IMR-90 (cell line): ENCODE measurements around the gene INPP5D. TPM values are rescaled to one million over a fixed set of nuclear protein-coding genes. Genes with fewer than 3 reads are reported as not detected.

Source experiments
- ATAC-seq: fragments of 200-7000 bp; cut with Tn5 transposase; 2 replicates; pipeline ENCODE4 v1.9.1; 2020; ENCODE audit warnings: low read depth, mild to moderate bottlenecking, moderate library complexity
- BruUV-seq: library from RNA; stranded (reverse); fragments of 400-500 nt; replicated peaks from 2 replicates; lab custom pipeline; 2021; lab: Mats Ljungman, UMichigan
- CTCF ChIA-PET: fragments of 300-600 bp; formaldehyde crosslinking; extraction: SDS; loops from one replicate; lab custom pipeline; 2021; ENCODE audit warnings: antibody characterized with exemption; lab: Yijun Ruan, JAX
- POLR2A ChIA-PET: fragments of 300-600 bp; sonication (Branson Sonifier 250); formaldehyde crosslinking; loops from one replicate; lab custom pipeline; 2022; ENCODE audit warnings: antibody characterized with exemption; ENCODE audit not compliant: unreplicated experiment; lab: Charles Lee
- DNase-seq: peaks from one replicate; pipeline ENCODE4 v3.0.0; 2013
- H2AFZ ChIP-seq: replicated peaks from 2 replicates; pipeline ENCODE3; 2013; ENCODE audit warnings: low read length, mild to moderate bottlenecking; ENCODE audit not compliant: poor library complexity
- H2AK5ac ChIP-seq: 2 replicates; pipeline ENCODE4 v1.6.1; 2013; ENCODE audit warnings: low read depth, low read length, inconsistent platforms
- H2AK9ac ChIP-seq: replicated peaks from 2 replicates; pipeline ENCODE3; 2013; ENCODE audit warnings: mild to moderate bottlenecking, low read depth, low read length, moderate library complexity; ENCODE audit not compliant: poor library complexity
- H2BK120ac ChIP-seq: 2 replicates; pipeline ENCODE4 v1.6.1; 2013; ENCODE audit warnings: low read depth, low read length, inconsistent platforms
- H2BK15ac ChIP-seq: 3 replicates; pipeline ENCODE4 v1.6.1; 2013; ENCODE audit warnings: low read depth, low read length, inconsistent platforms
- H2BK20ac ChIP-seq: 2 replicates; pipeline ENCODE4 v1.6.1; 2013; ENCODE audit warnings: low read depth, mild to moderate bottlenecking, inconsistent platforms, low read length, moderate library complexity
- H2BK5ac ChIP-seq: 2 replicates; pipeline ENCODE4 v1.6.1; 2013; ENCODE audit warnings: mild to moderate bottlenecking, low read depth, low read length, inconsistent platforms; ENCODE audit not compliant: poor library complexity, severe bottlenecking
- H3K14ac ChIP-seq: replicated peaks from 2 replicates; pipeline ENCODE4 v1.6.1; 2013; ENCODE audit warnings: low read depth, low read length, inconsistent platforms
- H3K18ac ChIP-seq: 2 replicates; pipeline ENCODE4 v1.6.1; 2013; ENCODE audit warnings: low read depth, low read length, control low read depth
- H3K23ac ChIP-seq: 2 replicates; pipeline ENCODE4 v1.6.1; 2013; ENCODE audit warnings: low read depth, low read length, inconsistent platforms
- H3K27ac ChIP-seq: 2 replicates; pipeline ENCODE4 v1.5.1; 2013; ENCODE audit warnings: mild to moderate bottlenecking, control low read depth, low read length; ENCODE audit not compliant: insufficient read depth
- H3K27me3 ChIP-seq: 2 replicates; pipeline ENCODE4 v1.6.1; 2013; ENCODE audit warnings: low read length; ENCODE audit not compliant: control insufficient read depth, insufficient read depth
- H3K36me3 ChIP-seq: 2 replicates; pipeline ENCODE4 v1.6.1; 2013; ENCODE audit warnings: low read length, mixed read lengths; ENCODE audit not compliant: control insufficient read depth, insufficient read depth
- H3K4ac ChIP-seq: 2 replicates; pipeline ENCODE4 v1.6.1; 2013; ENCODE audit warnings: low read depth, low read length, inconsistent platforms
- H3K4me1 ChIP-seq: 2 replicates; pipeline ENCODE4 v1.6.1; 2013; ENCODE audit warnings: low read length, mixed read lengths; ENCODE audit not compliant: control insufficient read depth, insufficient read depth
- H3K4me2 ChIP-seq: 2 replicates; pipeline ENCODE4 v1.6.1; 2013; ENCODE audit warnings: low read depth, mild to moderate bottlenecking, control low read depth, low read length, moderate library complexity
- H3K4me3 ChIP-seq: 2 replicates; pipeline ENCODE4 v1.5.1; 2013; ENCODE audit warnings: low read depth, mild to moderate bottlenecking, control low read depth, low read length, moderate library complexity; ENCODE audit not compliant: insufficient read depth
- H3K56ac ChIP-seq: 2 replicates; pipeline ENCODE4 v1.6.1; 2013; ENCODE audit warnings: low read length, inconsistent platforms; ENCODE audit not compliant: insufficient read depth; ENCODE audit errors: extremely low read depth
- H3K79me1 ChIP-seq, 2 experiments: 2 replicates each; pipeline ENCODE4 v1.6.1; 2013; ENCODE audit warnings: low read length in 2 of 2, inconsistent platforms in 1 of 2, low read depth in 1 of 2
- H3K9ac ChIP-seq: 2 replicates; pipeline ENCODE4 v1.6.1; 2013; ENCODE audit warnings: low read depth, low read length, control low read depth
- H3K9me1 ChIP-seq: 2 replicates; pipeline ENCODE4 v1.6.1; 2013; ENCODE audit warnings: low read length, inconsistent platforms; ENCODE audit not compliant: insufficient read depth
- H3K9me3 ChIP-seq: 2 replicates; pipeline ENCODE4 v1.6.1; 2013; ENCODE audit warnings: low read length; ENCODE audit not compliant: control insufficient read depth, insufficient read depth
- H4K20me1 ChIP-seq: 2 replicates; pipeline ENCODE4 v1.6.1; 2013; ENCODE audit warnings: low read length, inconsistent platforms; ENCODE audit not compliant: insufficient read depth
- H4K5ac ChIP-seq: 2 replicates; pipeline ENCODE4 v1.6.1; 2013; ENCODE audit warnings: mild to moderate bottlenecking, low read depth, low read length, control low read depth
- H4K8ac ChIP-seq, 2 experiments: 2 replicates each; pipeline ENCODE4 v1.6.1; 2013; ENCODE audit warnings: low read depth in 2 of 2, low read length in 2 of 2, control low read depth in 1 of 2, inconsistent platforms in 1 of 2
- H4K91ac ChIP-seq: 2 replicates; pipeline ENCODE4 v1.6.1; 2013; ENCODE audit warnings: low read depth, low read length, inconsistent platforms; ENCODE audit not compliant: insufficient read depth
- BHLHE40 ChIP-seq: fragments of 150-350 bp; IDR thresholded peaks from 2 replicates; pipeline ENCODE4 v1.6.1; 2016; ENCODE audit warnings: mild to moderate bottlenecking, low read depth, low read length
- CHD1 ChIP-seq: IDR thresholded peaks from 2 replicates; pipeline ENCODE4 v1.6.1; 2012; ENCODE audit warnings: low read depth, low read length, improper control_type of control experiment
- ELK1 ChIP-seq: fragments of 150-350 bp; IDR thresholded peaks from 2 replicates; pipeline ENCODE4 v1.6.1; 2016; ENCODE audit warnings: low read depth, mild to moderate bottlenecking, low read length, moderate library complexity, borderline replicate concordance
- MAFK ChIP-seq: IDR thresholded peaks from 2 replicates; pipeline ENCODE4 v1.6.1; 2012; ENCODE audit warnings: low read depth, low read length, improper control_type of control experiment
- MAZ ChIP-seq: IDR thresholded peaks from 2 replicates; pipeline ENCODE4 v1.6.1; 2012; ENCODE audit warnings: low read depth, mild to moderate bottlenecking, low read length, improper control_type of control experiment, moderate library complexity, borderline replicate concordance
- MXI1 ChIP-seq: IDR thresholded peaks from 2 replicates; pipeline ENCODE4 v1.6.1; 2012; ENCODE audit warnings: low read depth, mild to moderate bottlenecking, low read length, moderate library complexity, borderline replicate concordance
- NFE2L2 ChIP-seq: fragments of 150-350 bp; IDR thresholded peaks from 2 replicates; pipeline ENCODE4 v1.6.1; 2016; ENCODE audit warnings: low read depth, mild to moderate bottlenecking, low read length
- POLR2A ChIP-seq: IDR thresholded peaks from 2 replicates; pipeline ENCODE4 v1.6.1; 2012; ENCODE audit warnings: mild to moderate bottlenecking, low read depth, low read length
- RAD21 ChIP-seq: IDR thresholded peaks from 2 replicates; pipeline ENCODE4 v1.6.1; 2012; ENCODE audit warnings: low read length, improper control_type of control experiment
- RCOR1 ChIP-seq: IDR thresholded peaks from 2 replicates; pipeline ENCODE4 v1.6.1; 2012; ENCODE audit warnings: mild to moderate bottlenecking, low read length, improper control_type of control experiment; ENCODE audit not compliant: insufficient replicate concordance
- RFX5 ChIP-seq: IDR thresholded peaks from 2 replicates; pipeline ENCODE4 v1.8.0; 2012; ENCODE audit warnings: low read depth, mild to moderate bottlenecking, low read length, moderate library complexity
- SMC3 ChIP-seq: fragments of 150-350 bp; IDR thresholded peaks from 2 replicates; pipeline ENCODE4 v1.6.1; 2016; ENCODE audit warnings: low read depth, mild to moderate bottlenecking, antibody characterized with exemption, low read length, moderate library complexity
- USF2 ChIP-seq: fragments of 150-350 bp; IDR thresholded peaks from 2 replicates; pipeline ENCODE4 v1.6.1; 2017; ENCODE audit warnings: mild to moderate bottlenecking, antibody characterized with exemption, low read length, low read depth
- WGBS, 2 experiments: methylation state at CpG; one replicate each; pipeline versions ENCODE4 v1.1.5 to v1.1.7; 2013; ENCODE audit warnings: missing lambda C conversion rate in 2 of 2; ENCODE audit not compliant: insufficient read length in 1 of 2; ENCODE audit errors: extremely low coverage in 2 of 2; 5-methylcytosine and 5-hydroxymethylcytosine counted together
- dilution Hi-C: fragments of 300-500 bp; cut with HindIII; formaldehyde crosslinking; loops from one replicate; pipeline ENCODE4 v1.14.3; 2018; ENCODE audit warnings: low sequenced_read_pairs; ENCODE audit not compliant: unreplicated experiment
- in situ Hi-C: fragments of 300-500 bp; cut with MboI; formaldehyde crosslinking; loops from 3 replicates; pipeline ENCODE4 v1.14.3; 2019; ENCODE audit warnings: low sequenced_read_pairs, inconsistent platforms, mixed read lengths
- intact Hi-C: fragments of 100-400 bp; cut with micrococcal nuclease; formaldehyde crosslinking; loops from 2 replicates; pipeline ENCODE4 v1.10.0; 2022
- polyA plus RNA-seq, 3 experiments: library from polyadenylated mRNA; depleted of rRNA; stranded (reverse); fragments of >200 nt; gene quantifications; 2 replicates each; pipeline ENCODE4 v1.2.3, GENCODE V29; 2012; ENCODE audit warnings: low replicate concordance in 1 of 3
- total RNA-seq: library from RNA; depleted of rRNA; stranded (reverse); fragments of >200 nt; gene quantifications from 2 replicates; pipeline ENCODE4 v1.2.3, GENCODE V29; 2012

INPP5D gene
- total and polyA plus RNA-seq, 2 of the 4 experiments (the other 2 are of a cell fraction): 0.18 to 0.29 TPM

- TF ChIP-seq CHD1: no peak
- no peak for TF ChIP-seq BHLHE40
- TF ChIP-seq MAFK: no peak
- no peak for TF ChIP-seq RAD21
- no peak for TF ChIP-seq USF2
- TF ChIP-seq NFE2L2: no peak
These were observed 49.4 kb upstream of the INPP5D start (continued) for GRCh38 chr2:233010569-233011267.

- Histone ChIP-seq H3K9me3 (no peaks in the 10 kb centered on the region), H3K4me2 (no peak overlapping the region), H3K36me3 (no peaks in the 10 kb centered on the region), H4K8ac (no peak overlapping the region), H2BK20ac (no peak overlapping the region), H3K4me3 (no peak overlapping the region), H3K23ac (no peak overlapping the region), H4K20me1 (no peaks in the 10 kb centered on the region), H2AK5ac (no peak overlapping the region), H3K18ac (no peak overlapping the region), H3K79me1 (no peaks in the 10 kb centered on the region), H3K4me1 (no peaks in the 10 kb centered on the region), H3K14ac (no peak overlapping the region), H3K9me1 (no peaks in the 10 kb centered on the region), H3K27ac (no peak overlapping the region), H3K27me3 (peaks cover 6% of the 10 kb centered on the region; the same call in 1 of the 2 replicates), H2BK5ac (no peak overlapping the region), H3K4ac (no peak overlapping the region), H2BK120ac (no peak overlapping the region), H2AFZ (no peak overlapping the region), H4K5ac (no peak overlapping the region), H4K91ac (no peak overlapping the region), H3K9ac (no peak overlapping the region), H3K56ac (no peak overlapping the region), H2AK9ac (no peak overlapping the region), H2BK15ac (no peak overlapping the region)
- no TSS peak for BruUV-seq
- ATAC-seq: no peak
- WGBS, 2 experiments: 78% methylated on average over 3 of the region's 6 CpGs; no CpG with 5 or more reads in 1 of the 2 experiments
- in situ Hi-C loops (no loop called here), dilution Hi-C loops (no loop called here), intact Hi-C loops (no loop called here)
- no peak for DNase-seq
- CTCF ChIA-PET: no interaction called here
- POLR2A ChIA-PET: no interaction called here
- TF ChIP-seq MXI1 (no peak), ELK1 (no peak), BHLHE40 (no peak), RFX5 (no peak), USF2 (no peak), SMC3 (no peak), POLR2A (no peak), MAFK (no peak), NFE2L2 (no peak), RCOR1 (no peak), MAZ (no peak)
These were observed 48.9 kb upstream of the INPP5D start for GRCh38 chr2:233011268-233011650.
